HepG2 (cell line): Measurements from ENCODE around the gene NDRG3. TPM values are rescaled to one million over a fixed set of nuclear protein-coding genes. Genes with fewer than 3 reads are reported as not detected.

Experiments
- ARHGAP35 ChIP-seq: sonication (generic); formaldehyde crosslinking; IDR thresholded peaks from 2 replicates; pipeline ENCODE4 v1.9.0; 2022; ENCODE audit warnings: mild to moderate bottlenecking, inconsistent platforms, moderate library complexity, missing genetic modification reagents, borderline replicate concordance
- ATF2 ChIP-seq: sonication (generic); formaldehyde crosslinking; IDR thresholded peaks from 2 replicates; pipeline ENCODE4 v1.4.0; 2020; ENCODE audit warnings: missing genetic modification reagents
- DR1 ChIP-seq: sonication (generic); formaldehyde crosslinking; IDR thresholded peaks from 2 replicates; pipeline ENCODE4 v1.8.0; 2021; ENCODE audit warnings: mild to moderate bottlenecking, missing genetic modification reagents, inconsistent platforms
- ETV6 ChIP-seq: sonication (generic); formaldehyde crosslinking; conservative IDR thresholded peaks from 2 replicates; pipeline ENCODE4 v1.4.0; 2020; ENCODE audit warnings: missing genetic modification reagents
- IKZF1 ChIP-seq: fragments of 450-650 bp; IDR thresholded peaks from 2 replicates; pipeline ENCODE4 v1.7.1; 2016
- IRF2 ChIP-seq: IDR thresholded peaks from 2 replicates; pipeline ENCODE4 v1.6.1; 2018; ENCODE audit warnings: missing genetic modification reagents, missing compliant biosample characterization
- ISL2 ChIP-seq: sonication (generic); formaldehyde crosslinking; IDR thresholded peaks from 2 replicates; pipeline ENCODE4 v1.5.0; 2020; ENCODE audit warnings: missing genetic modification reagents
- JUNB ChIP-seq: sonication (generic); formaldehyde crosslinking; IDR thresholded peaks from 2 replicates; pipeline ENCODE4 v1.8.0; 2022; ENCODE audit warnings: missing genetic modification reagents, mild to moderate bottlenecking, borderline replicate concordance
- NAIF1 ChIP-seq: sonication (generic); formaldehyde crosslinking; IDR thresholded peaks from 2 replicates; pipeline ENCODE4 v1.5.0; 2020; ENCODE audit warnings: mild to moderate bottlenecking, missing genetic modification reagents, borderline replicate concordance
- NR2F2 ChIP-seq: IDR thresholded peaks from 2 replicates; pipeline ENCODE4 v1.6.1; 2012; ENCODE audit warnings: low read depth, inconsistent platforms, borderline replicate concordance
- PHF21A ChIP-seq: sonication (generic); formaldehyde crosslinking; IDR thresholded peaks from 2 replicates; pipeline ENCODE4 v1.5.0; 2020; ENCODE audit warnings: mild to moderate bottlenecking, missing genetic modification reagents
- RFXANK ChIP-seq: IDR thresholded peaks from 2 replicates; pipeline ENCODE4 v1.6.1; 2016
- SKIL ChIP-seq: sonication (generic); formaldehyde crosslinking; IDR thresholded peaks from 2 replicates; pipeline ENCODE4 v1.8.0; 2022; ENCODE audit warnings: missing genetic modification reagents, mild to moderate bottlenecking, moderate library complexity, borderline replicate concordance
- TMF1 ChIP-seq: sonication (generic); formaldehyde crosslinking; IDR thresholded peaks from 2 replicates; pipeline ENCODE4 v1.8.1; 2022; ENCODE audit warnings: low read depth, missing genetic modification reagents
- ZNF296 ChIP-seq: sonication (generic); formaldehyde crosslinking; conservative IDR thresholded peaks from 2 replicates; pipeline ENCODE4 v1.5.0; 2020; ENCODE audit warnings: mild to moderate bottlenecking, missing genetic modification reagents
- ZSCAN12 ChIP-seq: sonication (generic); formaldehyde crosslinking; IDR thresholded peaks from 2 replicates; pipeline ENCODE4 v1.9.0; 2021; ENCODE audit warnings: mild to moderate bottlenecking, missing genetic modification reagents
- polyA plus RNA-seq, 8 experiments: library from polyadenylated mRNA; depleted of rRNA in 3 of 8; stranded (reverse) in 7 of 8; unstranded in 1 of 8; fragments of >200 nt; fragmentation: Illumina TruSeq in 4 of 8; extraction: Trizol in 4 of 8; gene quantifications; 2 replicates each; pipeline versions ENCODE4 v1.2.1 to v1.2.3, GENCODE V29; 2011 to 2016; ENCODE audit warnings: low read depth in 4 of 8, missing spikeins in 1 of 8, mixed read lengths in 1 of 8; ENCODE audit not compliant: insufficient read depth in 1 of 8
- total RNA-seq, 5 experiments: library from RNA; depleted of rRNA; stranded (reverse); fragments of >200 nt; fragmentation: Illumina TruSeq; extraction: Trizol; gene quantifications; 2 replicates each; pipeline ENCODE4 v1.2.3, GENCODE V29; 2016; ENCODE audit warnings: low read depth in 1 of 5
- TF ChIP-seq, protein P1 (sequence below): sonication (generic); formaldehyde crosslinking; IDR thresholded peaks from 2 replicates; pipeline ENCODE4 v1.5.1; 2020; ENCODE audit warnings: mild to moderate bottlenecking, missing genetic modification reagents, moderate library complexity
- TF ChIP-seq, protein P2 (sequence below): sonication (generic); formaldehyde crosslinking; IDR thresholded peaks from 2 replicates; pipeline ENCODE4 v1.5.0; 2020; ENCODE audit warnings: mild to moderate bottlenecking, missing genetic modification reagents, moderate library complexity
- TF ChIP-seq, protein P3 (sequence below): sonication (generic); formaldehyde crosslinking; IDR thresholded peaks from 2 replicates; pipeline ENCODE4 v1.8.0; 2022; ENCODE audit warnings: mild to moderate bottlenecking, missing genetic modification reagents, borderline replicate concordance

The NDRG3 gene
- total and polyA plus RNA-seq, 2 of the 13 experiments (the other 11 are each of a cell fraction or from before 2014, with no cell fraction given) = 36.0 to 40.5 TPM

DNA sequence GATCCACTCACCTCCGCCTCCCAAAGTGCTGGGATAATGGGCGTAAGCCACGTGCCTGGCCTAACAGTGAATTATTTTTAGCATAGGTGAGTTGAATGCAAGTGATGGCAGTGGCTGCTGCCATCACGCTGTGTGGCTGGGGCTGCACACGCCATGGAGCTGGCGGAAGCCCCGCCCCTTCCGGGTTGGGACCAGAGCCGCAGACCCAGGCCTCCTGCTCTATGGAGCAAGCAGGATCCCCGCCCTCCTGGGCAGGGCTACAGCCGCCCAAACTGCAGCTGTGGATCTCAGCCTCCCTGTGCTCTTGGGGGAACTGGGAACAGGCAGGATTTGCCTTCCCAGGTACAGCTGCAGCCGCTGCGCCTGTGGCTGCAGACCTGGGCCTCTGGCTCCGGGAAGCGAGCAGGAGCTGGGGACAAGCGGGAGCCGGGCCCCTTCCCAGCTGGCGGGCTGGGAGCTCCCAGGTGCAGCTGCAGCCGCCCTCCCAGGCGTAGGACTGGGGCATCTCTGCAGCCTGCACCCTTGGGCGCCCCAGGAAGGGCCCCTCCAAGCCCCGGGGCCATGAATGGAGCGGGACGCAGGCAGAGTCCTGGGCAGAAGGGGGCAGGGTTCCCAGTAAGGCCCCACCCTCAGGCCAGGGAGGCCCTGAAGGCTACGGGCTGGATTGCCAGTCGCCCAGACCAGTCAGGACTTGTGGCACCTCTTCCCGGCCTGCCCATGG lies 69.0 kb downstream of the NDRG3 start (continued):
- TF ChIP-seq NAIF1 = no peak
- no peak for TF ChIP-seq TMF1 (CRISPR knock-in tag)
- TF ChIP-seq ATF2 (CRISPR knock-in tag) = no peak
- no peak for TF ChIP-seq ISL2 (CRISPR knock-in tag)
- TF ChIP-seq RFXANK (CRISPR knock-in tag) = no peak
- TF ChIP-seq IKZF1 = no peak
- no peak for TF ChIP-seq ZSCAN12 (CRISPR knock-in tag)
- no peak for TF ChIP-seq ETV6 (CRISPR knock-in tag)
- no peak for TF ChIP-seq SKIL (CRISPR knock-in tag)
- TF ChIP-seq ARHGAP35 (CRISPR knock-in tag) = no peak
- no peak for TF ChIP-seq ZNF296 (CRISPR knock-in tag)
- TF ChIP-seq, protein P1, sequence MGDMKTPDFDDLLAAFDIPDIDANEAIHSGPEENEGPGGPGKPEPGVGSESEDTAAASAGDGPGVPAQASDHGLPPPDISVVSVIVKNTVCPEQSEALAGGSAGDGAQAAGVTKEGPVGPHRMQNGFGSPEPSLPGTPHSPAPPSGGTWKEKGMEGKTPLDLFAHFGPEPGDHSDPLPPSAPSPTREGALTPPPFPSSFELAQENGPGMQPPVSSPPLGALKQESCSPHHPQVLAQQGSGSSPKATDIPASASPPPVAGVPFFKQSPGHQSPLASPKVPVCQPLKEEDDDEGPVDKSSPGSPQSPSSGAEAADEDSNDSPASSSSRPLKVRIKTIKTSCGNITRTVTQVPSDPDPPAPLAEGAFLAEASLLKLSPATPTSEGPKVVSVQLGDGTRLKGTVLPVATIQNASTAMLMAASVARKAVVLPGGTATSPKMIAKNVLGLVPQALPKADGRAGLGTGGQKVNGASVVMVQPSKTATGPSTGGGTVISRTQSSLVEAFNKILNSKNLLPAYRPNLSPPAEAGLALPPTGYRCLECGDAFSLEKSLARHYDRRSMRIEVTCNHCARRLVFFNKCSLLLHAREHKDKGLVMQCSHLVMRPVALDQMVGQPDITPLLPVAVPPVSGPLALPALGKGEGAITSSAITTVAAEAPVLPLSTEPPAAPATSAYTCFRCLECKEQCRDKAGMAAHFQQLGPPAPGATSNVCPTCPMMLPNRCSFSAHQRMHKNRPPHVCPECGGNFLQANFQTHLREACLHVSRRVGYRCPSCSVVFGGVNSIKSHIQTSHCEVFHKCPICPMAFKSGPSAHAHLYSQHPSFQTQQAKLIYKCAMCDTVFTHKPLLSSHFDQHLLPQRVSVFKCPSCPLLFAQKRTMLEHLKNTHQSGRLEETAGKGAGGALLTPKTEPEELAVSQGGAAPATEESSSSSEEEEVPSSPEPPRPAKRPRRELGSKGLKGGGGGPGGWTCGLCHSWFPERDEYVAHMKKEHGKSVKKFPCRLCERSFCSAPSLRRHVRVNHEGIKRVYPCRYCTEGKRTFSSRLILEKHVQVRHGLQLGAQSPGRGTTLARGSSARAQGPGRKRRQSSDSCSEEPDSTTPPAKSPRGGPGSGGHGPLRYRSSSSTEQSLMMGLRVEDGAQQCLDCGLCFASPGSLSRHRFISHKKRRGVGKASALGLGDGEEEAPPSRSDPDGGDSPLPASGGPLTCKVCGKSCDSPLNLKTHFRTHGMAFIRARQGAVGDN = peak; percentile 62; the same call in 1 of the 2 replicates
- no peak for TF ChIP-seq JUNB (CRISPR knock-in tag)
- TF ChIP-seq NR2F2 = no peak
- no peak for TF ChIP-seq PHF21A
- TF ChIP-seq, protein P2, sequence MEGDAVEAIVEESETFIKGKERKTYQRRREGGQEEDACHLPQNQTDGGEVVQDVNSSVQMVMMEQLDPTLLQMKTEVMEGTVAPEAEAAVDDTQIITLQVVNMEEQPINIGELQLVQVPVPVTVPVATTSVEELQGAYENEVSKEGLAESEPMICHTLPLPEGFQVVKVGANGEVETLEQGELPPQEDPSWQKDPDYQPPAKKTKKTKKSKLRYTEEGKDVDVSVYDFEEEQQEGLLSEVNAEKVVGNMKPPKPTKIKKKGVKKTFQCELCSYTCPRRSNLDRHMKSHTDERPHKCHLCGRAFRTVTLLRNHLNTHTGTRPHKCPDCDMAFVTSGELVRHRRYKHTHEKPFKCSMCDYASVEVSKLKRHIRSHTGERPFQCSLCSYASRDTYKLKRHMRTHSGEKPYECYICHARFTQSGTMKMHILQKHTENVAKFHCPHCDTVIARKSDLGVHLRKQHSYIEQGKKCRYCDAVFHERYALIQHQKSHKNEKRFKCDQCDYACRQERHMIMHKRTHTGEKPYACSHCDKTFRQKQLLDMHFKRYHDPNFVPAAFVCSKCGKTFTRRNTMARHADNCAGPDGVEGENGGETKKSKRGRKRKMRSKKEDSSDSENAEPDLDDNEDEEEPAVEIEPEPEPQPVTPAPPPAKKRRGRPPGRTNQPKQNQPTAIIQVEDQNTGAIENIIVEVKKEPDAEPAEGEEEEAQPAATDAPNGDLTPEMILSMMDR (CRISPR knock-in tag) = no peak; the same call in 1 of the 2 replicates
- no peak for TF ChIP-seq IRF2 (CRISPR knock-in tag)
- TF ChIP-seq DR1 = peak; percentile 53; the same call in 1 of the 2 replicates
- TF ChIP-seq, protein P3, sequence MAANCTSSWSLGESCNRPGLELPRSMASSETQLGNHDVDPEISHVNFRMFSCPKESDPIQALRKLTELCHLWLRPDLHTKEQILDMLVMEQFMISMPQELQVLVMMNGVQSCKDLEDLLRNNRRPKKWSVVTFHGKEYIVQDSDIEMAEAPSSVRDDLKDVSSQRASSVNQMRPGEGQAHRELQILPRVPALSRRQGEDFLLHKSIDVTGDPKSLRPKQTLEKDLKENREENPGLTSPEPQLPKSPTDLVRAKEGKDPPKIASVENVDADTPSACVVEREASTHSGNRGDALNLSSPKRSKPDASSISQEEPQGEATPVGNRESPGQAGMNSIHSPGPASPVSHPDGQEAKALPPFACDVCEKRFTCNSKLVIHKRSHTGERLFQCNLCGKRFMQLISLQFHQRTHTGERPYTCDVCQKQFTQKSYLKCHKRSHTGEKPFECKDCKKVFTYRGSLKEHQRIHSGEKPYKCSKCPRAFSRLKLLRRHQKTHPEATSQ (CRISPR knock-in tag) = no peak
